ENCODE data around the gene AMIGO1.
A peak's percentile ranks its signal among the peaks of the same experiment; 100 is the strongest.

AMIGO1 gene

GRCh38 chr1:109509176-109510134 lies at the start of gene AMIGO1:
AMIGO1 (minus strand) TSS chr1:109509727; CDS start chr1:109508912, 815 bp downstream.
- peak; percentile 44 to 60 (median 44) for DNase-seq (ENCODE audit: low read depth in 3 of 3)

- no peak for DNase-seq (ENCODE audit: low read depth in 3 of 3)
Observed at GRCh38 chr1:109557520-109557919, 48.0 kb upstream of the AMIGO1 start.

DNA sequence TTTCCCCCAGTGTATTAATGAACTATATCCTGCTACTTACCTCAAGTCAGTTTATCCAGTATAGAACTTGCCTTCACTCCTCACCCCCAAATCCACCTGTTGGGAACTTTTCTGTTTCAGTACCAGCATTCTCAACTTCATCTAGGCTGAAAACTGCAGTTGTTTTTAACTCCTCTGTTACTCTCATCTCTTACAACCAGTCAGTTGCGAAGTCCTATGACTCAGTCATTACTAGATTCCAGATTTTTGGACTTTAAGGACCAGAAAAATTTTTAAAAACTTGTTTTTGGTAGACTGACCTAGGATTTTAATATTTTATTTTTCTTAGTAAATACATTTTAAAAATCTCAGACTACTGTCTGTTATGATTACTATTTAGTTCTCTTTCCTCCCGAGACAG lies 47.0 kb upstream of the AMIGO1 start:
- no peak for DNase-seq (ENCODE audit: low read depth in 3 of 3)

GRCh38 chr1:109548321-109549267 lies 39.1 kb upstream of the AMIGO1 start, which contains the start of gene GNAI3:
GNAI3 (plus strand) TSS chr1:109548615; CDS start chr1:109548721, 106 bp downstream.
- DNase-seq (ENCODE audit: low read depth in 3 of 3) = peak; percentile 91 to 95 (median 95)

- peak in 1 of 3 experiments; percentile 12 for DNase-seq (ENCODE audit: low read depth in 3 of 3)
Observed at GRCh38 chr1:109547463-109548320, 38.2 kb upstream of the AMIGO1 start.

GRCh38 chr1:109546311-109547109 lies 37.0 kb upstream of the AMIGO1 start:
- DNase-seq (ENCODE audit: low read depth in 3 of 3) = peak; percentile 77 to 89 (median 85)

GRCh38 chr1:109543988-109544735 lies 34.6 kb upstream of the AMIGO1 start:
- no peak for DNase-seq (ENCODE audit: low read depth in 3 of 3)

DNA sequence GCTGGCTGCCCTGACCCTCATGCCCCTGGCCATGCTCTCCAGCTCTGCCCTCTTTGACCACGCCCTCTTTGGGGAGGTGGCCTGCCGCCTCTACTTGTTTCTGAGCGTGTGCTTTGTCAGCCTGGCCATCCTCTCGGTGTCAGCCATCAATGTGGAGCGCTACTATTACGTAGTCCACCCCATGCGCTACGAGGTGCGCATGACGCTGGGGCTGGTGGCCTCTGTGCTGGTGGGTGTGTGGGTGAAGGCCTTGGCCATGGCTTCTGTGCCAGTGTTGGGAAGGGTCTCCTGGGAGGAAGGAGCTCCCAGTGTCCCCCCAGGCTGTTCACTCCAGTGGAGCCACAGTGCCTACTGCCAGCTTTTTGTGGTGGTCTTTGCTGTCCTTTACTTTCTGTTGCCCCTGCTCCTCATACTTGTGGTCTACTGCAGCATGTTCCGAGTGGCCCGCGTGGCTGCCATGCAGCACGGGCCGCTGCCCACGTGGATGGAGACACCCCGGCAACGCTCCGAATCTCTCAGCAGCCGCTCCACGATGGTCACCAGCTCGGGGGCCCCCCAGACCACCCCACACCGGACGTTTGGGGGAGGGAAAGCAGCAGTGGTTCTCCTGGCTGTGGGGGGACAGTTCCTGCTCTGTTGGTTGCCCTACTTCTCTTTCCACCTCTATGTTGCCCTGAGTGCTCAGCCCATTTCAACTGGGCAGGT lies 33.9 kb upstream of the AMIGO1 start:
- DNase-seq (ENCODE audit: low read depth in 3 of 3) = no peak

GRCh38 chr1:109542657-109543056 lies 33.1 kb upstream of the AMIGO1 start:
- DNase-seq (ENCODE audit: low read depth in 3 of 3) = no peak

DNA sequence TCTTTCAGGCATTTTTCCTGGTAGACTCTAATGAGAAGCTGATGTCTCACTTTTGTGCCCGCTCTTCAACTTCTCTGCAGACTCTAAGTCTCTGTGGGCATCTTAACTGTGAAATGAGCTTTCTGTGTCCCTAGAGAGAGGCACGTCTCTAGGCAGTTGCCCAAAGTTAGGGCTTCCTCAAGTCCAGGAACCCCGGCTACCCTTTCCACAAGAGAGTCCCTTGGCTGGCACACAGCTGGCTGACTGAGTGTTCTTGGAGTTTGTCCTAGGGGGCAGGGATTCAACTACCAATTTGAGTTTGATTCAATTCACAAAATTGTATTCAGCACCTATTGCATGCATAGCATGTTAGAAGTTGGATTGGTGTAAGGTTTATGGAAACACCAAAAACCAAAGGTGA lies 31.6 kb upstream of the AMIGO1 start:
- DNase-seq (ENCODE audit: low read depth in 3 of 3) = no peak

GRCh38 chr1:109539676-109540075 lies 30.1 kb upstream of the AMIGO1 start, which contains the start of gene GPR61:
GPR61 (plus strand) TSS chr1:109539872; CDS start chr1:109543023, 3,151 bp downstream.
- DNase-seq (ENCODE audit: low read depth in 3 of 3) = no peak

DNA sequence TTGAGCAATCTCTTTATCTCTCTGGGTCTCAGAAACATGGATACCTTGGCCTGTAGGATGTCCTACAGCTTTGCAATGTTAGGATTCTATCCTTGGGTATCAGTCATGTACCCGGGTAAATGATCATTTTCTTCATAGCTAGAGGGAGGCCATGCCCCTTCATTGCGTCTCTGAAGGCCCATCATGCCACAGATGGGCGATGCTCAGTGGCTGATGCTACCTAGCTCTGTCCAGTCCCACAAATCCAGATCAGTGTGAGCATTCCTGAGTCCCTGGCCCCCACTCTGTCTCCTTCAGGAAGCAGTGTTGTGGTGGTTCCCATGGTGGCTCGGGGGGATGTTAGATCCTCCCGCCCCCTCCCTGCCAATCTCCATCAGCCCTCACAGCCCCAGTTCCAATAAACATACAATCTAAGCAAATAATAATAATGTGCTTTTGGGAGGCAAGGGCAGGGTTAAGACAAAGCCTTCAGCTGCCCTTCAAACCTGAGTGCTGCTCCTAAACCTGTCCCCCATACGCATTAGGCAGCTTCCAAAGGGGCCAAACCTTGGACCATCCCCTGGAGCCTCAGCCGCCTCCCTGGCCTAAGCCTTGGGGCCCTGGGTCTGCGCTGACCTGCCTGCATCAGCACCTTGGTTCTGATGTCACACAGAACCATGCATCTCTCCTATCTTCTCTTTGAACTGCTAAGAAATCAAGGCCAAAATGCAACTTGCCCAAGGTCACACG lies 29.5 kb upstream of the AMIGO1 start:
- DNase-seq (ENCODE audit: low read depth in 3 of 3) = no peak

- no peak for DNase-seq (ENCODE audit: low read depth in 3 of 3)
Observed at GRCh38 chr1:109537450-109538178, 28.1 kb upstream of the AMIGO1 start.

GRCh38 chr1:109535971-109536491 lies 26.5 kb upstream of the AMIGO1 start:
- DNase-seq (ENCODE audit: low read depth in 3 of 3) = no peak

DNA sequence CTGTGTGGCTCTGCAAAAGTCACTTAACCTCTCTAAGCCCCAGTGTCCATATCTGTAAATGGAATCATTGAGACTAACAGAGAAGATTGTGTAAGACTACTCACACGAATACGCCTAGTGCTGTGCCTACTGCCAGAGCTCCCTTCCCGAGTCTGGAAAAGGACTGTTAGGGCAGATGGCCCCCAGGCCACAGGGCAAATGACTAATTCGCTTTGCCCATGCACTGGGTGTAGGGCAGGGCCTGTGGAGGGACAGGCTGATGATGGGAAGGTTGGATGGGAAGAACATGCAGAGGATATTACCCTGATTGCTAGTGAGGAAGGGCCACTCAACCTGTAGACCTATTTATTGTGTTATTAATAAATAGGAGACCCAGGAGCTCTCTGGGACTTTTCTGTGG lies 26.0 kb upstream of the AMIGO1 start:
- no peak for DNase-seq (ENCODE audit: low read depth in 3 of 3)

- no peak for DNase-seq (ENCODE audit: low read depth in 3 of 3)
Observed at GRCh38 chr1:109534307-109534858, 24.9 kb upstream of the AMIGO1 start.

Data from stimulated activated CD4-positive, alpha-beta T cell treated with anti-CD3 and anti-CD28 coated beads, TNF-alpha, amount 100 ng/mL, for 24 hours (primary cell).